ENCODE data around the gene ALDH18A1. TPM values are rescaled to one million over a fixed set of nuclear protein-coding genes. Genes with fewer than 3 reads are reported as not detected.
A peak's percentile ranks its signal among the peaks of the same experiment; 100 is the strongest.

ALDH18A1 gene
- polyA plus RNA-seq, 1 experiment, result 125 TPM

GRCh38 chr10:95663496-95663895 lies 7.0 kb upstream of the ALDH18A1 start:
- ChIA-PET POLR2A (no interaction called here), CTCF (interaction anchor here (1.6 to 7.9 kb wide), 2 partner anchors 30 to 178 kb away, joined by 4 to 65 read pairs; partner anchors contain the start of gene TCTN3)
- Histone ChIP-seq H3K9me3 (ENCODE audit: control insufficient read depth, insufficient read depth, low read length) (no peaks in the 10 kb centered on the region), H3K4me3 (ENCODE audit: low read depth, low read length) (no peak overlapping the region), H3K27ac (ENCODE audit: low read depth, low read length) (no peak overlapping the region), H3K27me3 (ENCODE audit: control insufficient read depth, insufficient read depth, low read length) (no peaks in the 10 kb centered on the region)
- DNase-seq (ENCODE audit: low read depth, low spot score), result no peak
- no peak for TF ChIP-seq CTCF (IDR thresholded peaks at IDR 0.05; ENCODE audit: low read depth, low read length)

GRCh38 chr10:95661818-95662217 lies 5.3 kb upstream of the ALDH18A1 start:
- CTCF ChIA-PET, result interaction anchor here (1.6 to 7.9 kb wide), 2 partner anchors 31 to 203 kb away, joined by 4 to 65 read pairs; partner anchors contain the start of gene TCTN3
- no peak overlapping the region for H3K27ac ChIP-seq (ENCODE audit: low read depth, low read length)
- TF ChIP-seq CTCF (IDR thresholded peaks at IDR 0.05; ENCODE audit: low read depth, low read length), result no peak
- H3K9me3 ChIP-seq (ENCODE audit: control insufficient read depth, insufficient read depth, low read length), result no peaks in the 10 kb centered on the region
- H3K27me3 ChIP-seq (ENCODE audit: control insufficient read depth, insufficient read depth, low read length), result no peaks in the 10 kb centered on the region
- no peak for DNase-seq (ENCODE audit: low read depth, low spot score)
- H3K4me3 ChIP-seq (ENCODE audit: low read depth, low read length), result no peak overlapping the region
- POLR2A ChIA-PET, result no interaction called here

- CTCF ChIA-PET, result interaction anchor here (2.9 kb wide), 1 partner anchor 34 kb away, joined by 28 read pairs; the partner anchor contains the start of gene TCTN3
- H3K27me3 ChIP-seq (ENCODE audit: control insufficient read depth, insufficient read depth, low read length), result no peaks in the 10 kb centered on the region
- no peak for TF ChIP-seq CTCF (IDR thresholded peaks at IDR 0.05; ENCODE audit: low read depth, low read length)
- POLR2A ChIA-PET, result no interaction called here
- H3K4me3 ChIP-seq (ENCODE audit: low read depth, low read length), result no peak overlapping the region
- DNase-seq (ENCODE audit: low read depth, low spot score), result no peak
- no peaks in the 10 kb centered on the region for H3K9me3 ChIP-seq (ENCODE audit: control insufficient read depth, insufficient read depth, low read length)
- no peak overlapping the region for H3K27ac ChIP-seq (ENCODE audit: low read depth, low read length)
These were observed 3.8 kb upstream of the ALDH18A1 start for GRCh38 chr10:95660283-95660682.

GRCh38 chr10:95657250-95657649 lies 739 bp upstream of the ALDH18A1 start:
- Histone ChIP-seq H3K27ac (ENCODE audit: low read depth, low read length) (no peak overlapping the region), H3K27me3 (ENCODE audit: control insufficient read depth, insufficient read depth, low read length) (no peaks in the 10 kb centered on the region), H3K9me3 (ENCODE audit: control insufficient read depth, insufficient read depth, low read length) (no peaks in the 10 kb centered on the region; the same call in 1 of the 2 replicates), H3K4me3 (ENCODE audit: low read depth, low read length) (peak overlapping the region; percentile 95)
- no peak for TF ChIP-seq CTCF (IDR thresholded peaks at IDR 0.05; ENCODE audit: low read depth, low read length)
- DNase-seq (ENCODE audit: low read depth, low spot score), result no peak
- POLR2A ChIA-PET, result interaction anchor here (0.8 kb wide), 1 partner anchor 14 kb away, joined by 3 read pairs; no protein-coding TSS in a partner anchor
- CTCF ChIA-PET, result interaction anchor here (0.5 to 3.7 kb wide), 5 partner anchors 20 to 206 kb away, joined by 3 to 32 read pairs (median 3); partner anchors contain the start of gene TCTN3

- peak overlapping the region; percentile 39 for H3K27ac ChIP-seq (ENCODE audit: low read depth, low read length)
- H3K9me3 ChIP-seq (ENCODE audit: control insufficient read depth, insufficient read depth, low read length), result peaks cover 3% of the 10 kb centered on the region
- H3K27me3 ChIP-seq (ENCODE audit: control insufficient read depth, insufficient read depth, low read length), result no peaks in the 10 kb centered on the region
- ChIA-PET POLR2A (interaction anchor here (1.4 kb wide), 1 partner anchor 38 kb away, joined by 5 read pairs; the partner anchor contains the start of gene TCTN3), CTCF (interaction anchor here (3.7 kb wide), 1 partner anchor 38 kb away, joined by 32 read pairs; the partner anchor contains the start of gene TCTN3)
- DNase-seq (ENCODE audit: low read depth, low spot score), result no peak
- TF ChIP-seq CTCF (IDR thresholded peaks at IDR 0.05; ENCODE audit: low read depth, low read length), result no peak
- H3K4me3 ChIP-seq (ENCODE audit: low read depth, low read length), result peak overlapping the region; percentile 95
These were observed 780 bp downstream of the ALDH18A1 start for GRCh38 chr10:95655571-95656290.

Measured in AG04450 (cell line).